GM18951 (cell line): ENCODE data around the gene RASAL1.

Experiments used
- POLR2A ChIP-seq: IDR thresholded peaks from 4 replicates; pipeline ENCODE4 v1.6.1; 2011; ENCODE audit warnings: mild to moderate bottlenecking; ENCODE audit not compliant: insufficient read length, insufficient read depth; ENCODE audit errors: extremely low read depth
- in situ Hi-C: fragments of 300-500 bp; cut with MboI; formaldehyde crosslinking; loops from one replicate; pipeline ENCODE4 v1.12.0; 2022; ENCODE audit warnings: low sequenced_read_pairs, mixed read lengths, inconsistent platforms; ENCODE audit not compliant: unreplicated experiment

Gene RASAL1

GRCh38 chr12:113169697-113170096 lies 34.1 kb upstream of the RASAL1 start:
- in situ Hi-C loops: no loop called here
- TF ChIP-seq POLR2A: no peak

DNA sequence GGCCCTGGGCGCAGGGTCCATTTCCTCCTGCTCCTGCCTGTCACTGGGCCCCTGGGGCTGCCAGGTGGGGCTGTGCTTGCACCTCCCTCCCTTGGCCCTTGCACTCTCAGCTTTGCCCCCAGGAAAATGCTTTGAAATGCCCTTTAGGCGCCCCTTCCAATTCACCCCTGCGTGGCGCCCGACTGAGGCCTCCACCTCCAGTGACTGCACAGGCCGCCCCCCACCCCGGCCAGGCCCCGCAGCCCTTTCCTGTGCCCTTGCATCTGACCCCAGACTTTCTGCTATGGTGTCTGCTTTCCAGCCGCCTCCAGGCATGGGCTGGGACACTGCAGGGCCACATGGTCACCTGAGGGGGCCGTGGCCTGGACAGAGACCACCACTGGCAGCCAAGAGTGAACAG lies 32.3 kb upstream of the RASAL1 start:
- TF ChIP-seq POLR2A: no peak
- in situ Hi-C loops: no loop called here

DNA sequence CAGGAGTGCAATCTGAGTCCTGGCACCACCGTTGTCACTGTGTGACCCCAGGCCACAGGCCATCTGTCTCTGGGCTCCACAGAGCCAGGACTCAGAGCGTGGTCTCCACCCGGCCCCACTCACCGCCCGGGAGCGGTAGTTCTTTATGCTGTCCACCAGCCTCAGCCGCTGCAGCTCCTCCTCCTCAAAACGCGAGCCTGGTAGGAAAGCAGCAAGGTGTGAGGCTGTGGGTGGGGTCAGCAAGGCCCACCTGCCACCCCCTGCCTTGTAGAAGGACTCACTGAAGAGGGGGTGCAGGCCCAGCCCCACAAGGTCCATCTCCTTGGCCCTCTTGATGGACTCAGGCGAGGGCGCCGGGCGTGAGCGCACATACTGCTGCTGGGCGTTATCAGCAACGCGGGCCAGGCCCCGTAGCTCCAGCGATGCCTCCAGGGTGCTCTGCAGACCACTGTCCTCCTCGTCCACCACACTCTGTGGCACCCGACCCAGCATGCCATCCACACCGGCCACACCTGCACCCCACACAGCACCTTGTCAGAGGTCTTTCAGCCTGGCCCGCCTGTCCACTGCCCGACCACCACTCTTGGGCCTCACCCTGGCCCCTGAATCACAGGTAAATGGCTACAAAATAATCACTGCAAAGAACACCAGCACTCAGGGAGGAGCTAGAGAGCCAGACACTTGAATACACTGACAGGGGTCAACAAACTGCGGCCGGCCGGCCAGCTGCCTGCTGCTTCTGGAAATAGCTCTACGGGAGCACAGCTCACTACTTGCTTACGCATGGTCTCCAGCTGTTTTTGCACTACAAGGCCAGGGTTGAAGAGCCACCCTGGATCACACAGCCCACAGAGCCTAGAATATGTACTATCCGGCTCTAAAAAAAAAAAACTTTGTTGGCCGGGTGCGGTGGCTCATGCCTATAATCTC lies 30.2 kb upstream of the RASAL1 start:
- TF ChIP-seq POLR2A: no peak
- in situ Hi-C loops: no loop called here

GRCh38 chr12:113164014-113164413 lies 28.5 kb upstream of the RASAL1 start:
- TF ChIP-seq POLR2A: no peak
- in situ Hi-C loops: no loop called here

GRCh38 chr12:113163030-113163360 lies 27.4 kb upstream of the RASAL1 start:
- in situ Hi-C loops: no loop called here
- no peak for TF ChIP-seq POLR2A

GRCh38 chr12:113162102-113163029 lies 26.8 kb upstream of the RASAL1 start:
- TF ChIP-seq POLR2A: no peak
- in situ Hi-C loops: no loop called here

GRCh38 chr12:113161415-113162016 lies 26.0 kb upstream of the RASAL1 start:
- in situ Hi-C loops: no loop called here
- TF ChIP-seq POLR2A: no peak

- in situ Hi-C loops: no loop called here
- TF ChIP-seq POLR2A: no peak
Measured at GRCh38 chr12:113159937-113160336, 24.4 kb upstream of the RASAL1 start.

GRCh38 chr12:113158439-113159203 lies 23.1 kb upstream of the RASAL1 start:
- in situ Hi-C loops: no loop called here
- TF ChIP-seq POLR2A: no peak

DNA sequence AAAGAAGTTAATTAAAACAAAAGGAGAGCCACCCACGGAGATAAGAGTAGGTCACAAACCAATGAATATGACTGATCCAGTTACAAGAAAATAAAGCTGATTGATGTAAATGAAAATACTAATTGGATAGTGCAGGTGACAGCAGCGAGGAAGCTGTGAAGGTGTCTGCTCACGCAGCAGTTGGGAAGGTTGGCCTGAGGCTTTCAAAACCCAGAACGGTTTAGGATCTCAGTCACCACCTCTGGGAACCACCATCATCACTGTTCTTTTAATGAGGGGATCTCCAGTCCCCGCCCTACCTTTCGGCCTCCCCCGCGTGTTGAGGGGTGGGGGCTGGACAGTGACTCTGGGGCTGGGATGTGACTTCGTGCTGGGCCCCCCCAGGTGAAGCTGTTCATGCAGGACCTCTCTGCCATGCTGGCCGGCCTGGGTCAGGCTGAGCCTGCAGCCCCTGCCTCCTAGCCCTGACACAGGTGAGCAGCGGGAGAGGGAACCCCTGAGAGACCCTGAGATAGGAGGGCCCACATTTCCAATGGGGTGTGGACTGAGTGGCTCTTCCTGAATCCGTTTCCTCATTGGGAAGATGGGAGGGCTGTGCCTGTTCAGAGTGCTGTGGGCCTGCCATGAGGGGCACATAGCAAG lies 21.8 kb upstream of the RASAL1 start:
- no peak for TF ChIP-seq POLR2A
- in situ Hi-C loops: no loop called here

DNA sequence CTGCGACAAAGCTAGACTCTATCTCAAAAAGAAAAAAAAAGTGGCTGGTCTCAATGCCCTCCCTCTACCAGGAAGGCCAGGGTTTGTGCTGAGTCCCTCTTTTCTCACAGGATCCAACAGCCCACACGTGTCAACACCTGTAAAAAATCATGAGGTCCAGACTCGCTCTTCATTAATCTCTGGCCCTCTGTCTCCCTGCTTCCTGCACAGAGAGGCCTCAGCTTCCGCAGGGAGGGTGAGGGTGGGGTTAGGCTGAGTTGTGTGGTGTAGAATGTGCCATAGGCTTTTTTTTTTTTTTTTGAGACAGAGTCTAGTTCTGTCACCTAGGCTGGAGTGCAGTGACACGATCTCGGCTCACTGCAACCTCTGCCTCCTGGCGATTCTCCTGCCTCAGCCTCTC lies 20.1 kb upstream of the RASAL1 start:
- in situ Hi-C loops: no loop called here
- TF ChIP-seq POLR2A: no peak

DNA sequence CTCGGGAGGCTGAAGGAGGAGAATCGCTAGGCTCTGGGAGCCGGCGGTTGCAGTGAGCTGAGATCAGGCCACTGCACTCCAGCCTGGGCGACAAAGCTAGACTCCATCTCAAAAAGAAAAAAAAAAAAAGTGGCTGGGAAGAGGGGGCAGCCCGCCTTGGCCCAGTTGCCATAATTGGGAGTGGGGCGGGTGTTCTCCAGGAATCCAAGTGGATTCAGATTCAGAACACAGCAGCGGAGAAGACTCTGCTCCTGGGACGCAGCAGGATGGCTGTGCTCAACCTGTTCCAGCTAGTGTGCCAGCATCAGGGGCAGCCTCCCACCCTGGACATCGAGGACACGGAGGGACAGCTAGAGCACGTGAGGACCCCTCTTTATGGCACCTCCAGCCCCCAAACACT lies 19.5 kb upstream of the RASAL1 start:
- in situ Hi-C loops: no loop called here

More for the DNA sequence above, 19.5 kb upstream of the RASAL1 start:
- no peak for TF ChIP-seq POLR2A
